Measurements from ENCODE around the gene UBA52. TPM values are rescaled to one million over a fixed set of nuclear protein-coding genes. Genes with fewer than 3 reads are reported as not detected.

Gene UBA52
- total RNA-seq, 2 donors from 2014 or later = 991 to 1,174 TPM

- Histone ChIP-seq H3K4me3 (no peak overlapping the region), H3K36me3 (no peaks in the 10 kb centered on the region), H3K9ac (ENCODE audit: low read depth in 2 of 2, low read length in 2 of 2) (no peak overlapping the region), H3K9me3 (no peaks in the 10 kb centered on the region), H3K4me1 (no peaks in the 10 kb centered on the region), H3K27me3 (peaks cover 59% of the 10 kb centered on the region), H3K27ac (no peak overlapping the region)
- TF ChIP-seq, protein P1, sequence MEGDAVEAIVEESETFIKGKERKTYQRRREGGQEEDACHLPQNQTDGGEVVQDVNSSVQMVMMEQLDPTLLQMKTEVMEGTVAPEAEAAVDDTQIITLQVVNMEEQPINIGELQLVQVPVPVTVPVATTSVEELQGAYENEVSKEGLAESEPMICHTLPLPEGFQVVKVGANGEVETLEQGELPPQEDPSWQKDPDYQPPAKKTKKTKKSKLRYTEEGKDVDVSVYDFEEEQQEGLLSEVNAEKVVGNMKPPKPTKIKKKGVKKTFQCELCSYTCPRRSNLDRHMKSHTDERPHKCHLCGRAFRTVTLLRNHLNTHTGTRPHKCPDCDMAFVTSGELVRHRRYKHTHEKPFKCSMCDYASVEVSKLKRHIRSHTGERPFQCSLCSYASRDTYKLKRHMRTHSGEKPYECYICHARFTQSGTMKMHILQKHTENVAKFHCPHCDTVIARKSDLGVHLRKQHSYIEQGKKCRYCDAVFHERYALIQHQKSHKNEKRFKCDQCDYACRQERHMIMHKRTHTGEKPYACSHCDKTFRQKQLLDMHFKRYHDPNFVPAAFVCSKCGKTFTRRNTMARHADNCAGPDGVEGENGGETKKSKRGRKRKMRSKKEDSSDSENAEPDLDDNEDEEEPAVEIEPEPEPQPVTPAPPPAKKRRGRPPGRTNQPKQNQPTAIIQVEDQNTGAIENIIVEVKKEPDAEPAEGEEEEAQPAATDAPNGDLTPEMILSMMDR (IDR thresholded peaks at IDR 0.05) = no peak
- intact Hi-C loops (cut with DNase I) = no loop called here
- no peak for DNase-seq
These were observed 42.1 kb downstream of the UBA52 start for GRCh38 chr19:18613589-18614234.

GRCh38 chr19:18616023-18616422 lies 44.4 kb downstream of the UBA52 start:
- no peaks in the 10 kb centered on the region for H3K4me1 ChIP-seq
- H3K9ac ChIP-seq (ENCODE audit: low read depth in 2 of 2, low read length in 2 of 2) = no peak overlapping the region
- no peak for DNase-seq
- intact Hi-C loops (cut with DNase I) = no loop called here
- TF ChIP-seq, protein P1 (IDR thresholded peaks at IDR 0.05) = no peak
- H3K9me3 ChIP-seq = no peaks in the 10 kb centered on the region
- no peak overlapping the region for H3K4me3 ChIP-seq
- peaks cover 36% of the 10 kb centered on the region for H3K27me3 ChIP-seq
- H3K27ac ChIP-seq = no peak overlapping the region
- no peaks in the 10 kb centered on the region for H3K36me3 ChIP-seq

DNA sequence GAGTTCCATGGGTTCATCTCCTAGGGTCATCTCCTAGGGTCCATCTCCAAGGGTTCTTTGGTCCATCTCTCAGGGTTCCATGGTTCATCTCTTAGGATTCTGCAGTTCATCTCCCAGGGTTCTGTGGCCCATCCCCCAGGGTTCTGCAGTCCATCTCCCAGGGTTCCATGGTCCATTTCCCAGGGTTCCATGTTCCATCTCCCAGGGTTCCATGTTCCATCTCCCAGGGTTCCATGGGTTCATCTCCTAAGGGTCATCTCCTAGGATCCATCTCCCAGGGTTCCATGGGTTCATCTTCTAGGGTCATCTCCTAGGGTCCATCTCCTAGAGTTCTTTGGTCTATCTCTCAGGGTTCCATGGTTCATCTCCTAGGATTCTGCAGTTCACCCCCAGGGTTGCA lies 45.9 kb downstream of the UBA52 start:
- no peaks in the 10 kb centered on the region for H3K36me3 ChIP-seq
- H3K9me3 ChIP-seq = no peaks in the 10 kb centered on the region
- no peak overlapping the region for H3K4me3 ChIP-seq
- intact Hi-C loops (cut with DNase I) = no loop called here
- TF ChIP-seq, protein P1 (IDR thresholded peaks at IDR 0.05) = no peak
- H3K4me1 ChIP-seq = no peaks in the 10 kb centered on the region
- peaks cover 21% of the 10 kb centered on the region for H3K27me3 ChIP-seq
- no peak overlapping the region for H3K27ac ChIP-seq
- DNase-seq = no peak
- H3K9ac ChIP-seq (ENCODE audit: low read depth in 2 of 2, low read length in 2 of 2) = no peak overlapping the region

GRCh38 chr19:18618236-18618635 lies 46.6 kb downstream of the UBA52 start:
- no peaks in the 10 kb centered on the region for H3K4me1 ChIP-seq
- intact Hi-C loops (cut with DNase I) = no loop called here
- no peak overlapping the region for H3K9ac ChIP-seq (ENCODE audit: low read depth in 2 of 2, low read length in 2 of 2)
- H3K27ac ChIP-seq = no peak overlapping the region
- TF ChIP-seq, protein P1 (IDR thresholded peaks at IDR 0.05) = no peak
- H3K27me3 ChIP-seq = peaks cover 14% of the 10 kb centered on the region
- no peak overlapping the region for H3K4me3 ChIP-seq
- DNase-seq = no peak
- no peaks in the 10 kb centered on the region for H3K36me3 ChIP-seq
- H3K9me3 ChIP-seq = no peaks in the 10 kb centered on the region

- Histone ChIP-seq H3K9me3 (no peaks in the 10 kb centered on the region), H3K4me3 (no peak overlapping the region), H3K9ac (ENCODE audit: low read depth in 2 of 2, low read length in 2 of 2) (no peak overlapping the region), H3K27ac (no peak overlapping the region), H3K36me3 (no peaks in the 10 kb centered on the region), H3K4me1 (no peaks in the 10 kb centered on the region), H3K27me3 (no peaks in the 10 kb centered on the region)
- DNase-seq = no peak
- TF ChIP-seq, protein P1 (IDR thresholded peaks at IDR 0.05) = no peak
- intact Hi-C loops (cut with DNase I) = no loop called here
These were observed 48.7 kb downstream of the UBA52 start for GRCh38 chr19:18620311-18620710.
